ENCODE data around the gene C10orf67.
"Not testable (repeated sequence)": the region's sequence is repeated elsewhere in the genome, so short reads cannot be mapped to it uniquely, and the experiment has no call there.

The C10orf67 gene

GRCh38 chr10:23362069-23362830, 17.7 kb upstream of the C10orf67 start:
- DNase-seq, result no peak

- no peak for DNase-seq
These were observed 17.1 kb upstream of the C10orf67 start for GRCh38 chr10:23361665-23362064.

- DNase-seq, result no peak
These were observed 15.2 kb upstream of the C10orf67 start for GRCh38 chr10:23359692-23360380.

GRCh38 chr10:23358357-23358756, 13.8 kb upstream of the C10orf67 start:
- DNase-seq, result no peak

GRCh38 chr10:23354630-23355279, 10.2 kb upstream of the C10orf67 start:
- no peak for DNase-seq

GRCh38 chr10:23351926-23352519, 7.4 kb upstream of the C10orf67 start:
- no peak for DNase-seq

- DNase-seq, result not testable (repeated sequence)
These were observed 6.1 kb upstream of the C10orf67 start for GRCh38 chr10:23350706-23351105.

- DNase-seq, result no peak
These were observed 1.3 kb upstream of the C10orf67 start for GRCh38 chr10:23345861-23346260.

- DNase-seq, result no peak
These were observed 881 bp downstream of the C10orf67 start for GRCh38 chr10:23343591-23344240.

GRCh38 chr10:23342213-23342884, 2.2 kb downstream of the C10orf67 start:
- no peak for DNase-seq

GRCh38 chr10:23341004-23341403, 3.6 kb downstream of the C10orf67 start:
- DNase-seq, result peak; percentile 42 to 55

GRCh38 chr10:23340354-23340753, 4.2 kb downstream of the C10orf67 start:
- DNase-seq, result no peak

GRCh38 chr10:23338886-23339285, 5.7 kb downstream of the C10orf67 start:
- DNase-seq, result no peak

- DNase-seq, result no peak
These were observed 6.3 kb downstream of the C10orf67 start for GRCh38 chr10:23338155-23338828.

GRCh38 chr10:23337616-23338015, 7.0 kb downstream of the C10orf67 start:
- DNase-seq, result no peak

GRCh38 chr10:23331567-23332301, 12.9 kb downstream of the C10orf67 start:
- DNase-seq, result peak; percentile 63 to 87

- DNase-seq, result no peak
These were observed 13.6 kb downstream of the C10orf67 start for GRCh38 chr10:23330948-23331347.

- no peak for DNase-seq
These were observed 17.9 kb downstream of the C10orf67 start for GRCh38 chr10:23326544-23327307.

GRCh38 chr10:23325132-23325531, 19.5 kb downstream of the C10orf67 start:
- DNase-seq, result no peak

- DNase-seq, result no peak
These were observed 20.2 kb downstream of the C10orf67 start for GRCh38 chr10:23324351-23324750.

Data from inflammatory macrophage (primary cell).